HepG2 (cell line): ENCODE data around the gene NAA25. TPM values are rescaled to one million over a fixed set of nuclear protein-coding genes. Genes with fewer than 3 reads are reported as not detected.

Experiments used
- BCL6 ChIP-seq: IDR thresholded peaks from 2 replicates; pipeline ENCODE4 v1.6.1; 2016; ENCODE audit warnings: missing genetic modification reagents, missing compliant biosample characterization
- BORCS8-MEF2B ChIP-seq: sonication (generic); formaldehyde crosslinking; IDR thresholded peaks from 2 replicates; pipeline ENCODE4 v1.8.0; 2022; ENCODE audit warnings: mild to moderate bottlenecking, missing genetic modification reagents
- DMAP1 ChIP-seq: IDR thresholded peaks from 2 replicates; pipeline ENCODE4 v1.6.1; 2016
- JUN ChIP-seq: sonication (generic); formaldehyde crosslinking; IDR thresholded peaks from 2 replicates; pipeline ENCODE4 v1.4.0; 2020; ENCODE audit warnings: mild to moderate bottlenecking, missing genetic modification reagents
- NCOA1 ChIP-seq: sonication (generic); formaldehyde crosslinking; IDR thresholded peaks from 2 replicates; pipeline ENCODE4 v1.9.0; 2021; ENCODE audit warnings: missing genetic modification reagents
- PAF1 ChIP-seq: IDR thresholded peaks from 2 replicates; pipeline ENCODE4 v1.6.1; 2016; ENCODE audit warnings: missing genetic modification reagents, missing compliant biosample characterization
- SCMH1 ChIP-seq: sonication (generic); formaldehyde crosslinking; IDR thresholded peaks from 2 replicates; pipeline ENCODE4 v1.9.0; 2021; ENCODE audit warnings: missing genetic modification reagents, mild to moderate bottlenecking, borderline replicate concordance
- TBX3 ChIP-seq: fragments of 450-650 bp; IDR thresholded peaks from 2 replicates; pipeline ENCODE4 v1.6.1; 2017; ENCODE audit warnings: antibody characterized with exemption, mild to moderate bottlenecking, inconsistent platforms, borderline replicate concordance
- TMF1 ChIP-seq: sonication (generic); formaldehyde crosslinking; IDR thresholded peaks from 2 replicates; pipeline ENCODE4 v1.8.1; 2022; ENCODE audit warnings: low read depth, missing genetic modification reagents
- ZFP1 ChIP-seq: IDR thresholded peaks from 2 replicates; pipeline ENCODE4 v1.6.1; 2016
- ZNF205 ChIP-seq: IDR thresholded peaks from 2 replicates; pipeline ENCODE4 v1.6.1; 2018; ENCODE audit warnings: missing biosample characterization, missing genetic modification reagents
- ZNF549 ChIP-seq: sonication (generic); formaldehyde crosslinking; IDR thresholded peaks from 2 replicates; pipeline ENCODE4 v1.5.0; 2020; ENCODE audit warnings: missing genetic modification reagents
- ZNF556 ChIP-seq: sonication (generic); formaldehyde crosslinking; IDR thresholded peaks from 2 replicates; pipeline ENCODE4 v1.4.0; 2020; ENCODE audit warnings: mild to moderate bottlenecking, missing genetic modification reagents, borderline replicate concordance
- ZNF572 ChIP-seq: sonication (generic); formaldehyde crosslinking; IDR thresholded peaks from 2 replicates; pipeline ENCODE4 v1.5.1; 2020; ENCODE audit warnings: mild to moderate bottlenecking, missing genetic modification reagents
- ZNF589 ChIP-seq: sonication (generic); formaldehyde crosslinking; conservative IDR thresholded peaks from 2 replicates; pipeline ENCODE4 v1.8.0; 2022; ENCODE audit warnings: mild to moderate bottlenecking, moderate library complexity, missing genetic modification reagents
- ZNF598 ChIP-seq: sonication (generic); formaldehyde crosslinking; IDR thresholded peaks from 2 replicates; pipeline ENCODE4 v1.5.1; 2020; ENCODE audit warnings: mild to moderate bottlenecking, missing genetic modification reagents, borderline replicate concordance
- ZNF773 ChIP-seq: sonication (generic); formaldehyde crosslinking; IDR thresholded peaks from 2 replicates; pipeline ENCODE4 v1.4.0; 2020; ENCODE audit warnings: missing genetic modification reagents, borderline replicate concordance
- ZZZ3 ChIP-seq: sonication (generic); formaldehyde crosslinking; IDR thresholded peaks from 2 replicates; pipeline ENCODE4 v1.4.0; 2020; ENCODE audit warnings: missing genetic modification reagents, mild to moderate bottlenecking, borderline replicate concordance
- polyA plus RNA-seq, 8 experiments: library from polyadenylated mRNA; depleted of rRNA in 3 of 8; stranded (reverse) in 7 of 8; unstranded in 1 of 8; fragments of >200 nt; fragmentation: Illumina TruSeq in 4 of 8; extraction: Trizol in 4 of 8; gene quantifications; 2 replicates each; pipeline versions ENCODE4 v1.2.1 to v1.2.3, GENCODE V29; 2011 to 2016; ENCODE audit warnings: low read depth in 4 of 8, missing spikeins in 1 of 8, mixed read lengths in 1 of 8; ENCODE audit not compliant: insufficient read depth in 1 of 8
- total RNA-seq, 5 experiments: library from RNA; depleted of rRNA; stranded (reverse); fragments of >200 nt; fragmentation: Illumina TruSeq; extraction: Trizol; gene quantifications; 2 replicates each; pipeline ENCODE4 v1.2.3, GENCODE V29; 2016; ENCODE audit warnings: low read depth in 1 of 5
- TF ChIP-seq, protein P1 (sequence below): sonication (generic); formaldehyde crosslinking; conservative IDR thresholded peaks from 2 replicates; pipeline ENCODE4 v1.4.0; 2020; ENCODE audit warnings: missing genetic modification reagents
- TF ChIP-seq, protein P2 (sequence below): sonication (generic); formaldehyde crosslinking; IDR thresholded peaks from one replicate; pipeline ENCODE4 v1.5.1; 2020; ENCODE audit warnings: mild to moderate bottlenecking, missing genetic modification reagents; ENCODE audit errors: not compliant biosample characterization

The NAA25 gene
- total and polyA plus RNA-seq, 2 of the 13 experiments (the other 11 are each of a cell fraction or from before 2014, with no cell fraction given), result 11.4 to 32.0 TPM

DNA sequence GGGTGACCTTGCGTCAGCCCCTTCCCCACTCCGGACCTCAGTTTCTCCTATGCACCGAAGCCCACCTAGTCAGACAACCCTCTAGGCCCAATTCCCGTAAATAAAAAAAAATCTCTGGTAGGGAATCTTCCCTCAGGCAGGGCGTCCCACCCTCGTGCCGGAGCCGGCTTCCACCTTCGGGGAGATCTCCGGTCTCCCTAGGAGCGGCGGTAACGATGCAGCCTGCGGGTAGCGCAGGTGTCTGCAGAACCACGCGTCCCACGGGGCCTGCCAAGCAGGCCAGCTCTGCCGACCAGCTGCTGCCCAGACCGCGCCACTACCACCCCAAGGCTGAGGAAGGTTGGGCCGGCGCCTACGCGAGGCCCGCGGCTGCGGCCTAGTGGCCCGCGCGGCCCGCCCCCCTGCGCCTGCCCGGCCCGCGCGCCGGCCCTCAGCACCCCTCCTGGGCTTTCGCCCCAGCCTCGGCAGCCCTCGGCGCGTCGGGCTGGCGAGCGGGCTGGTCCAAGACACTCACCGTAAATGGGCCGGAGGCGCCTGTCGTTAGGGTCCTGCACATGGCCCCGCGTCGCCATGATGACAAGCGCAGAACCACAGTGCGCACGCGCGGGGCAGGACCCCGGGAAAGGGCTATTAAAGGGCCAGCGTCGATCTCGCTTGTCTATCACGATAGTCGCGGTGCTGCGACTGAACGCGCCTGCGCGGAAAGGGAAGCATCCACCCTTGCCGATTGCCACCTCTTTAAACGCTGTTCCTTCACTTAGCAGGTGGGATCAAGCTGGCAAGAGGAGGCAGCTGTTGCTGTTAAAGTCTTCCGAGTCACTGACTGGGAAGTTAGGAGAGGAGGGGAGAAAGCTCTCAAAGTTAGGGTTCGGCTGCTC is at the start of gene NAA25 (continued):
- TF ChIP-seq ZNF589 (CRISPR knock-in tag) (no peak; the same call in 1 of the 2 replicates), SCMH1 (CRISPR knock-in tag) (no peak), DMAP1 (CRISPR knock-in tag) (peak; percentile 71), ZZZ3 (no peak), ZFP1 (CRISPR knock-in tag) (no peak), ZNF598 (CRISPR knock-in tag) (no peak), TMF1 (no peak; the same call in 1 of the 2 replicates), TBX3 (no peak), ZNF773 (CRISPR knock-in tag) (peak; percentile 14; the same call in 1 of the 2 replicates), ZNF205 (CRISPR knock-in tag) (no peak), ZNF572 (CRISPR knock-in tag) (no peak), JUN (CRISPR knock-in tag) (no peak), ZNF549 (CRISPR knock-in tag) (no peak), PAF1 (CRISPR knock-in tag) (no peak), NCOA1 (CRISPR knock-in tag) (no peak), BORCS8-MEF2B (CRISPR knock-in tag) (no peak), ZNF556 (CRISPR knock-in tag) (no peak; the same call in 1 of the 2 replicates), BCL6 (CRISPR knock-in tag) (no peak)
- TF ChIP-seq, protein P1, sequence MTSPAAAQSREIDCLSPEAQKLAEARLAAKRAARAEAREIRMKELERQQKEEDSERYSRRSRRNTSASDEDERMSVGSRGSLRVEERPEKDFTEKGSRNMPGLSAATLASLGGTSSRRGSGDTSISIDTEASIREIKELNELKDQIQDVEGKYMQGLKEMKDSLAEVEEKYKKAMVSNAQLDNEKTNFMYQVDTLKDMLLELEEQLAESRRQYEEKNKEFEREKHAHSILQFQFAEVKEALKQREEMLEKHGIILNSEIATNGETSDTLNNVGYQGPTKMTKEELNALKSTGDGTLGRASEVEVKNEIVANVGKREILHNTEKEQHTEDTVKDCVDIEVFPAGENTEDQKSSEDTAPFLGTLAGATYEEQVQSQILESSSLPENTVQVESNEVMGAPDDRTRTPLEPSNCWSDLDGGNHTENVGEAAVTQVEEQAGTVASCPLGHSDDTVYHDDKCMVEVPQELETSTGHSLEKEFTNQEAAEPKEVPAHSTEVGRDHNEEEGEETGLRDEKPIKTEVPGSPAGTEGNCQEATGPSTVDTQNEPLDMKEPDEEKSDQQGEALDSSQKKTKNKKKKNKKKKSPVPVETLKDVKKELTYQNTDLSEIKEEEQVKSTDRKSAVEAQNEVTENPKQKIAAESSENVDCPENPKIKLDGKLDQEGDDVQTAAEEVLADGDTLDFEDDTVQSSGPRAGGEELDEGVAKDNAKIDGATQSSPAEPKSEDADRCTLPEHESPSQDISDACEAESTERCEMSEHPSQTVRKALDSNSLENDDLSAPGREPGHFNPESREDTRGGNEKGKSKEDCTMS (CRISPR knock-in tag), result no peak
- TF ChIP-seq, protein P2, sequence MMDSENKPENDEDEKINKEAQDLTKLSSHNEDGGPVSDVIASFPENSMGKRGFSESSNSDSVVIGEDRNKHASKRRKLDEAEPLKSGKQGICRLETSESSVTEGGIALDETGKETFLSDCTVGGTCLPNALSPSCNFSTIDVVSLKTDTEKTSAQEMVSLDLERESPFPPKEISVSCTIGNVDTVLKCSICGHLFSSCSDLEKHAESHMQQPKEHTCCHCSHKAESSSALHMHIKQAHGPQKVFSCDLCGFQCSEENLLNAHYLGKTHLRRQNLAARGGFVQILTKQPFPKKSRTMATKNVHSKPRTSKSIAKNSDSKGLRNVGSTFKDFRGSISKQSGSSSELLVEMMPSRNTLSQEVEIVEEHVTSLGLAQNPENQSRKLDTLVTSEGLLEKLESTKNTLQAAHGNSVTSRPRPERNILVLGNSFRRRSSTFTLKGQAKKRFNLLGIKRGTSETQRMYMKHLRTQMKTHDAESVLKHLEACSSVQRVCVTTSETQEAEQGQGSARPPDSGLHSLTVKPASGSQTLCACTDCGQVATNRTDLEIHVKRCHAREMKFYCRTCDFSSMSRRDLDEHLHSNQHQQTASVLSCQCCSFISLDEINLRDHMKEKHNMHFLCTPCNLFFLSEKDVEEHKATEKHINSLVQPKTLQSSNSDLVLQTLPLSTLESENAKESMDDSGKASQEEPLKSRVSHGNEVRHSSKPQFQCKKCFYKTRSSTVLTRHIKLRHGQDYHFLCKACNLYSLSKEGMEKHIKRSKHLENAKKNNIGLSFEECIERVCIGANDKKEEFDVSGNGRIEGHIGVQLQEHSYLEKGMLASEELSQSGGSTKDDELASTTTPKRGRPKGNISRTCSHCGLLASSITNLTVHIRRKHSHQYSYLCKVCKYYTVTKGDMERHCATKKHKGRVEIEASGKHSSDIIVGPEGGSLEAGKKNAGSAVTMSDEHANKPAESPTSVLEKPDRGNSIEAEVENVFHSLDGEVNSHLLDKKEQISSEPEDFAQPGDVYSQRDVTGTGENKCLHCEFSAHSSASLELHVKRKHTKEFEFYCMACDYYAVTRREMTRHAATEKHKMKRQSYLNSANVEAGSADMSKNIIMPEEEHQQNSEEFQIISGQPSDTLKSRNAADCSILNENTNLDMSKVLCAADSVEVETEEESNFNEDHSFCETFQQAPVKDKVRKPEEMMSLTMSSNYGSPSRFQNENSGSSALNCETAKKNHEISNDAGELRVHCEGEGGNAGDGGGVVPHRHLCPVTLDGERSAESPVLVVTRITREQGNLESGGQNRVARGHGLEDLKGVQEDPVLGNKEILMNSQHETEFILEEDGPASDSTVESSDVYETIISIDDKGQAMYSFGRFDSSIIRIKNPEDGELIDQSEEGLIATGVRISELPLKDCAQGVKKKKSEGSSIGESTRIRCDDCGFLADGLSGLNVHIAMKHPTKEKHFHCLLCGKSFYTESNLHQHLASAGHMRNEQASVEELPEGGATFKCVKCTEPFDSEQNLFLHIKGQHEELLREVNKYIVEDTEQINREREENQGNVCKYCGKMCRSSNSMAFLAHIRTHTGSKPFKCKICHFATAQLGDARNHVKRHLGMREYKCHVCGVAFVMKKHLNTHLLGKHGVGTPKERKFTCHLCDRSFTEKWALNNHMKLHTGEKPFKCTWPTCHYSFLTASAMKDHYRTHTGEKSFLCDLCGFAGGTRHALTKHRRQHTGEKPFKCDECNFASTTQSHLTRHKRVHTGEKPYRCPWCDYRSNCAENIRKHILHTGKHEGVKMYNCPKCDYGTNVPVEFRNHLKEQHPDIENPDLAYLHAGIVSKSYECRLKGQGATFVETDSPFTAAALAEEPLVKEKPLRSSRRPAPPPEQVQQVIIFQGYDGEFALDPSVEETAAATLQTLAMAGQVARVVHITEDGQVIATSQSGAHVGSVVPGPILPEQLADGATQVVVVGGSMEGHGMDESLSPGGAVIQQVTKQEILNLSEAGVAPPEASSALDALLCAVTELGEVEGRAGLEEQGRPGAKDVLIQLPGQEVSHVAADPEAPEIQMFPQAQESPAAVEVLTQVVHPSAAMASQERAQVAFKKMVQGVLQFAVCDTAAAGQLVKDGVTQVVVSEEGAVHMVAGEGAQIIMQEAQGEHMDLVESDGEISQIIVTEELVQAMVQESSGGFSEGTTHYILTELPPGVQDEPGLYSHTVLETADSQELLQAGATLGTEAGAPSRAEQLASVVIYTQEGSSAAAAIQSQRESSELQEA, result no peak
